ENCODE data around the gene ANXA5.
"Not testable (repeated sequence)": the region's sequence is repeated elsewhere in the genome, so short reads cannot be mapped to it uniquely, and the experiment has no call there.

ANXA5 gene

GRCh38 chr4:121662225-121662624 lies 34.6 kb downstream of the ANXA5 start:
- Histone ChIP-seq H3K27me3 (ENCODE audit: control insufficient read depth in 1 of 2, insufficient read depth in 2 of 2, low read length in 2 of 2) (no peaks in the 10 kb centered on the region), H3K9ac (ENCODE audit: low read length in 2 of 2) (no peak overlapping the region), H3K4me1 (ENCODE audit: control insufficient read depth, insufficient read depth, low read length) (no peaks in the 10 kb centered on the region), H3K36me3 (ENCODE audit: control insufficient read depth in 2 of 2, insufficient read depth in 2 of 2, low read length in 2 of 2) (peaks cover 3 to 13% of the 10 kb centered on the region in 2 donors), H3K27ac (ENCODE audit: low read length) (no peak overlapping the region), H3K4me3 (ENCODE audit: low read length in 2 of 2) (no peak overlapping the region), H3K9me3 (ENCODE audit: control insufficient read depth in 2 of 2, low read length in 2 of 2) (no peaks in the 10 kb centered on the region)

DNA sequence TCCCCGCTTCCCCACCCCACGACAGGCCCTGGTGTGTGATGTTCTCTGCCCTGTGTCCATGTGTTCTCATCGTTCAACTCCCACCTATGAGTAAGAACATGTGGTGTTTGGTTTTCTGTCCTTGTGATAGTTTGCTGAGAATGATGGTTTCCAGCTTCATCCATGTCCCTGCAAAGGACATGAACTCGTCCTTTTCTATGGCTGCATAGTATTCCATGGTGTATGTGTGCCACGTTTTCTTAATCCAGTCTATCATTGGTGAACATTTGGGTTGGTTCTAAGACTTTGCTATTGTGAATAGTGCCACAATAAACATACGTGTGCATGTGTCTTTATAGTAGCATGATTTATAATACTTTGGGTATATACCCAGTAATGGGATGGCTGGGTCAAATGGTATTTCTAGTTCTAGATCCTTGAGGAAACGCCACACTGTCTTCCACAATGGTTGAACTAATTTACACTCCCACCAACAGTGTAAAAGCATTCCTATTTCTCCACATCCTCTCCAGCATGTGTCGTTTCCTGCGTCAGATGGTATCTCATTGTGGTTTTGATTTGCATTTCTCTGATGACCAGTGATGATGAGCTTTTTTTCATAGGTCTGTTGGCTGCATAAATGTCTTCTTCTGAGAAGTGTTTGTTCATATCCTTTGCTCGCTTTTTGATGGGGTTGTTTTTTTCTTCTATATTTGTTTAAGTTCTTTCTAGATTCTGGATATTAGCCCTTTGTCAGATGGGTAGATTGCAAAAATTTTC lies 36.4 kb downstream of the ANXA5 start:
- not testable (repeated sequence) for H3K27me3 ChIP-seq (ENCODE audit: control insufficient read depth in 1 of 2, insufficient read depth in 2 of 2, low read length in 2 of 2); H3K9ac ChIP-seq (ENCODE audit: low read length in 2 of 2); H3K4me1 ChIP-seq (ENCODE audit: control insufficient read depth, insufficient read depth, low read length); H3K27ac ChIP-seq (ENCODE audit: low read length); H3K4me3 ChIP-seq (ENCODE audit: low read length in 2 of 2); H3K36me3 ChIP-seq (ENCODE audit: control insufficient read depth in 2 of 2, insufficient read depth in 2 of 2, low read length in 2 of 2); H3K9me3 ChIP-seq (ENCODE audit: control insufficient read depth in 2 of 2, low read length in 2 of 2)

- Histone ChIP-seq H3K9me3 (ENCODE audit: control insufficient read depth in 2 of 2, low read length in 2 of 2) (no peaks in the 10 kb centered on the region), H3K27me3 (ENCODE audit: control insufficient read depth in 1 of 2, insufficient read depth in 2 of 2, low read length in 2 of 2) (no peaks in the 10 kb centered on the region), H3K4me1 (ENCODE audit: control insufficient read depth, insufficient read depth, low read length) (no peaks in the 10 kb centered on the region), H3K4me3 (ENCODE audit: low read length in 2 of 2) (no peak overlapping the region), H3K27ac (ENCODE audit: low read length) (no peak overlapping the region), H3K36me3 (ENCODE audit: control insufficient read depth in 2 of 2, insufficient read depth in 2 of 2, low read length in 2 of 2) (no peaks in the 10 kb centered on the region), H3K9ac (ENCODE audit: low read length in 2 of 2) (no peak overlapping the region)
Observed at GRCh38 chr4:121658125-121658524, 38.7 kb downstream of the ANXA5 start.

GRCh38 chr4:121656269-121656641 lies 40.5 kb downstream of the ANXA5 start:
- no peaks in the 10 kb centered on the region for H3K27me3 ChIP-seq (ENCODE audit: control insufficient read depth in 1 of 2, insufficient read depth in 2 of 2, low read length in 2 of 2)
- no peaks in the 10 kb centered on the region for H3K36me3 ChIP-seq (ENCODE audit: control insufficient read depth in 2 of 2, insufficient read depth in 2 of 2, low read length in 2 of 2)
- H3K9ac ChIP-seq (ENCODE audit: low read length in 2 of 2), result no peak overlapping the region
- H3K4me3 ChIP-seq (ENCODE audit: low read length in 2 of 2), result no peak overlapping the region
- H3K27ac ChIP-seq (ENCODE audit: low read length), result no peak overlapping the region
- no peaks in the 10 kb centered on the region for H3K9me3 ChIP-seq (ENCODE audit: control insufficient read depth in 2 of 2, low read length in 2 of 2)
- H3K4me1 ChIP-seq (ENCODE audit: control insufficient read depth, insufficient read depth, low read length), result no peaks in the 10 kb centered on the region

DNA sequence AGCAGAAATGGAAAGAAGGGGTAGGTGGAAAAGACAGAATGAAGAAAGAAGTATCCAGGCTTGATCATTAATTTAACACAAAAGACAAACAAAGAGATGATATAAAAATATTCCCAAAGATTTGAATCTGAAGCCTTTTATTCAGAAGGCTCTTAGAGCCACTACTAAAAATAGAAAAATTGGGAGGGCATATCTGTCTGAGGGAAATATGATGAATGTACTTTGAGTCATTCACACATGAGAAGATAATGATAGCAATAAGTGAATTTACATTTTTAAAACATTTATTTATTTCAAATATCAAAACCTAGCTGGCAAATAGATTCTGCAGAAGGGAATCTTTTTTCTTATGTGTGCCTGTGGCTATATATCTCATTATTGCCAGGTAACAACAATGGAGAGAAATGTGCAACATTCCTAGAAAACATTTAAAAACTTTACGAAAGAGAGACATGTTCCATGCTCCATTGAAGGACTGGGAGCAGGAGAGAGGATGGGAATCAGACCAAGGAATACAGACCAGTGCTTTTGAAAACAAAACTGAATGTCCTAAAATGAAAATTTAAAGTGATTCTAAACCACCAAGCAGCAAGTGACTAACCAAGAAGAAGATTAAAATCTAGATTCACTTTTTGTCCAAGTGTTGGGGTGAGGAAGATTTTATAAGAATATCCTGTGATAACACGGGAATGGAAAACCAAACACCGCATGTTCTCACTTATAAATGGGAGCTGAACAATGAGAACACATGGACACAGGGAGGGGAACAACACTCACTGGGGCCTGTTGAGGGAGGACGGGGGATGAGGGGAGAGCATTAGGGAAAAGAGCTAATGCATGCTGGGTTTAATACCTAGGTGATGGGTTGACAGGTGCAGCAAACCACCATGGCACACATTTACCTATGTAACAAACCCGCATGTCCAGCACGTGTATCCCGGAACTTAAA lies 41.2 kb downstream of the ANXA5 start:
- H3K4me3 ChIP-seq (ENCODE audit: low read length in 2 of 2), result no peak overlapping the region
- no peak overlapping the region for H3K9ac ChIP-seq (ENCODE audit: low read length in 2 of 2)
- no peak overlapping the region for H3K27ac ChIP-seq (ENCODE audit: low read length)
- H3K36me3 ChIP-seq (ENCODE audit: control insufficient read depth in 2 of 2, insufficient read depth in 2 of 2, low read length in 2 of 2), result no peaks in the 10 kb centered on the region
- H3K27me3 ChIP-seq (ENCODE audit: control insufficient read depth in 1 of 2, insufficient read depth in 2 of 2, low read length in 2 of 2), result no peaks in the 10 kb centered on the region
- no peaks in the 10 kb centered on the region for H3K9me3 ChIP-seq (ENCODE audit: control insufficient read depth in 2 of 2, low read length in 2 of 2)
- no peaks in the 10 kb centered on the region for H3K4me1 ChIP-seq (ENCODE audit: control insufficient read depth, insufficient read depth, low read length)

GRCh38 chr4:121654738-121655137 lies 42.0 kb downstream of the ANXA5 start:
- H3K9ac ChIP-seq (ENCODE audit: low read length in 2 of 2), result no peak overlapping the region
- no peaks in the 10 kb centered on the region for H3K9me3 ChIP-seq (ENCODE audit: control insufficient read depth in 2 of 2, low read length in 2 of 2)
- H3K27ac ChIP-seq (ENCODE audit: low read length), result no peak overlapping the region
- no peak overlapping the region for H3K4me3 ChIP-seq (ENCODE audit: low read length in 2 of 2)
- no peaks in the 10 kb centered on the region for H3K4me1 ChIP-seq (ENCODE audit: control insufficient read depth, insufficient read depth, low read length)
- H3K27me3 ChIP-seq (ENCODE audit: control insufficient read depth in 1 of 2, insufficient read depth in 2 of 2, low read length in 2 of 2), result no peaks in the 10 kb centered on the region
- H3K36me3 ChIP-seq (ENCODE audit: control insufficient read depth in 2 of 2, insufficient read depth in 2 of 2, low read length in 2 of 2), result no peaks in the 10 kb centered on the region

DNA sequence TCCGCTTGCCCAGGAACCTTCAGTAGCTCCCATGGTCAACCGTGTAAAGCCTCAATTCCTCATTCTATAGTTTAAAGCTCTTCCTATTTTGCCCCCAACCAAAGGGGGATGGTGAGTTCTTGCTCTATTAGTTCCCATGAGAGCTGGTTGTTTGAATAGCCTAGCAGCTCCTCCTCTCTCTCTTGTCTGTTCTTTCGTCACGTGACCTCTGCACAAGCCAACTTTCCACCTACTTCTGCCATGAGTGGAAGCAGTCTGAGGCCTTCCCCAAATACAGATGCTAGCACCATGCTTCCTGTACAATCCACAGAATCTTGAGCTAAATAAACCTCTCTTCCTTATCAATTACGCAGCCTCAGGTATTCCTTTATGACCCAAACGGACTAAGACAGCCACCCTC lies 42.8 kb downstream of the ANXA5 start:
- H3K9me3 ChIP-seq (ENCODE audit: control insufficient read depth in 2 of 2, low read length in 2 of 2), result no peaks in the 10 kb centered on the region
- H3K27ac ChIP-seq (ENCODE audit: low read length), result no peak overlapping the region
- H3K9ac ChIP-seq (ENCODE audit: low read length in 2 of 2), result no peak overlapping the region
- no peaks in the 10 kb centered on the region for H3K4me1 ChIP-seq (ENCODE audit: control insufficient read depth, insufficient read depth, low read length)
- H3K4me3 ChIP-seq (ENCODE audit: low read length in 2 of 2), result no peak overlapping the region
- no peaks in the 10 kb centered on the region for H3K27me3 ChIP-seq (ENCODE audit: control insufficient read depth in 1 of 2, insufficient read depth in 2 of 2, low read length in 2 of 2)
- H3K36me3 ChIP-seq (ENCODE audit: control insufficient read depth in 2 of 2, insufficient read depth in 2 of 2, low read length in 2 of 2), result no peaks in the 10 kb centered on the region

DNA sequence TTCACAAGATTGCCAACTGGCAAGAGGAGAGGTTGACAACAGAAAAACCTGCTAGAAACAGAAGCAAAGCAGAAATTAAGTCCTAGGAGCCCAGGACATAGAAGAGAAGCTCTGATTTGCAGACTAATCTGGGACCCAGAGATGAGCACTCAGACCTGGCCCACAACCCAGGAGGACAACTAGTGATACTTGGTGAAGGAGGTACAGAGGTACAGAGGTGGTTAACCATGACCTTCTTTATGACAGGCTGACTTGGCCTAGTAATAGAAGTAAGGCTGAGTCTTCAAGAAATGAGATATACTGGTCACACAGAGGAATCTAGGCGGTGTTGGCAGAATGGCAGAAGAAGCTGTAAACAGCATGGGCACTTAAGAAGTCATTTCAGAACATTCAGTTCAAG lies 43.6 kb downstream of the ANXA5 start:
- H3K9me3 ChIP-seq (ENCODE audit: control insufficient read depth in 2 of 2, low read length in 2 of 2), result no peaks in the 10 kb centered on the region
- no peak overlapping the region for H3K27ac ChIP-seq (ENCODE audit: low read length)
- H3K4me1 ChIP-seq (ENCODE audit: control insufficient read depth, insufficient read depth, low read length), result no peaks in the 10 kb centered on the region
- no peaks in the 10 kb centered on the region for H3K36me3 ChIP-seq (ENCODE audit: control insufficient read depth in 2 of 2, insufficient read depth in 2 of 2, low read length in 2 of 2)
- H3K27me3 ChIP-seq (ENCODE audit: control insufficient read depth in 1 of 2, insufficient read depth in 2 of 2, low read length in 2 of 2), result no peaks in the 10 kb centered on the region
- H3K4me3 ChIP-seq (ENCODE audit: low read length in 2 of 2), result no peak overlapping the region
- H3K9ac ChIP-seq (ENCODE audit: low read length in 2 of 2), result no peak overlapping the region

- Histone ChIP-seq H3K4me3 (ENCODE audit: low read length in 2 of 2) (no peak overlapping the region), H3K9ac (ENCODE audit: low read length in 2 of 2) (no peak overlapping the region), H3K9me3 (ENCODE audit: control insufficient read depth in 2 of 2, low read length in 2 of 2) (no peaks in the 10 kb centered on the region), H3K4me1 (ENCODE audit: control insufficient read depth, insufficient read depth, low read length) (no peaks in the 10 kb centered on the region), H3K27ac (ENCODE audit: low read length) (no peak overlapping the region), H3K36me3 (ENCODE audit: control insufficient read depth in 2 of 2, insufficient read depth in 2 of 2, low read length in 2 of 2) (no peaks in the 10 kb centered on the region), H3K27me3 (ENCODE audit: control insufficient read depth in 1 of 2, insufficient read depth in 2 of 2, low read length in 2 of 2) (no peaks in the 10 kb centered on the region)
Observed at GRCh38 chr4:121651597-121651996, 45.2 kb downstream of the ANXA5 start.

GRCh38 chr4:121650741-121651140 lies 46.0 kb downstream of the ANXA5 start:
- no peaks in the 10 kb centered on the region for H3K4me1 ChIP-seq (ENCODE audit: control insufficient read depth, insufficient read depth, low read length)

DNA sequence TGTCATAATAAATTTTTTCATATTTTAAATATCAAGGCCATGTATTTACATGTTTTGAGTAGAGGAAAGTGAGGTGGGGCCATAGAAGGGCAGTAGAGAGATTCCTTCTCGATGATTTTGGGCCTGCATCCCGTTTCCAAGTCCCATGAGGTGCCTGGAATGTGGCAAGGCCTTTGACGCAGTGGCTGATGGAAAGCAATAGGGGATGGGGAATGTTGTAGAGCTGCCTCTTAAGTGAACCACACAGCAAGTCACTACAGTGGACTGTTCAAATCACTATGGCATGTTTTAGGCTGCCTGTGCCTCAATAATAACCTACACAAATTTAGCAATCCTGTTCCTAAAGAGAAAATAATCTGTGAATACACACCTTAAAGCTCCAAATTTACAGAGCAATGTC lies 48.3 kb downstream of the ANXA5 start:
- H3K9me3 ChIP-seq (ENCODE audit: control insufficient read depth in 2 of 2, low read length in 2 of 2), result no peaks in the 10 kb centered on the region
- H3K9ac ChIP-seq (ENCODE audit: low read length in 2 of 2), result no peak overlapping the region
- H3K36me3 ChIP-seq (ENCODE audit: control insufficient read depth in 2 of 2, insufficient read depth in 2 of 2, low read length in 2 of 2), result no peaks in the 10 kb centered on the region
- no peak overlapping the region for H3K4me3 ChIP-seq (ENCODE audit: low read length in 2 of 2)
- H3K27ac ChIP-seq (ENCODE audit: low read length), result no peak overlapping the region
- no peaks in the 10 kb centered on the region for H3K4me1 ChIP-seq (ENCODE audit: control insufficient read depth, insufficient read depth, low read length)
- no peaks in the 10 kb centered on the region for H3K27me3 ChIP-seq (ENCODE audit: control insufficient read depth in 1 of 2, insufficient read depth in 2 of 2, low read length in 2 of 2)

More at GRCh38 chr4:121650741-121651140, 46.0 kb downstream of the ANXA5 start:
- Histone ChIP-seq H3K27me3 (ENCODE audit: control insufficient read depth in 1 of 2, insufficient read depth in 2 of 2, low read length in 2 of 2) (no peaks in the 10 kb centered on the region), H3K36me3 (ENCODE audit: control insufficient read depth in 2 of 2, insufficient read depth in 2 of 2, low read length in 2 of 2) (no peaks in the 10 kb centered on the region), H3K4me3 (ENCODE audit: low read length in 2 of 2) (no peak overlapping the region), H3K27ac (ENCODE audit: low read length) (no peak overlapping the region), H3K9ac (ENCODE audit: low read length in 2 of 2) (no peak overlapping the region), H3K9me3 (ENCODE audit: control insufficient read depth in 2 of 2, low read length in 2 of 2) (no peaks in the 10 kb centered on the region)

Measured in stomach smooth muscle (tissue), 2 donors.